GM23338 (cell line): ENCODE results near the gene NEIL3. TPM values are rescaled to one million over a fixed set of nuclear protein-coding genes. Genes with fewer than 3 reads are reported as not detected.

Experiments used
- ATAC-seq: fragments of 200-7000 bp; cut with Tn5 transposase; 3 replicates; pipeline ENCODE4 v1.9.1; 2020
- DNase-seq: peaks from one replicate; pipeline ENCODE4 v3.0.0-alpha.2; 2015; ENCODE audit warnings: low spot score
- H2AFZ ChIP-seq: fragments of 200-600 bp; sonication (generic); 2 replicates; pipeline ENCODE4 v1.8.0; 2016; ENCODE audit warnings: antibody characterized with exemption, mild to moderate bottlenecking, moderate library complexity
- H3F3A ChIP-seq: fragments of 200-600 bp; sonication (generic); replicated peaks from 2 replicates; pipeline ENCODE4 v1.8.0; 2017; ENCODE audit warnings: antibody characterized with exemption, mixed run types, low read depth
- H3K27ac ChIP-seq: fragments of 200-600 bp; sonication (generic); 2 replicates; pipeline ENCODE4 v1.6.1; 2016; ENCODE audit warnings: low read depth
- H3K27me3 ChIP-seq: fragments of 200-600 bp; sonication (generic); 2 replicates; pipeline ENCODE4 v1.8.0; 2016; ENCODE audit warnings: mild to moderate bottlenecking, mixed run types, moderate library complexity; ENCODE audit not compliant: insufficient read depth
- H3K36me3 ChIP-seq: fragments of 200-600 bp; sonication (generic); 2 replicates; pipeline ENCODE4 v1.8.0; 2016; ENCODE audit warnings: mild to moderate bottlenecking; ENCODE audit not compliant: insufficient read depth
- H3K4me1 ChIP-seq: fragments of 200-600 bp; sonication (generic); 2 replicates; pipeline ENCODE4 v1.8.0; 2016; ENCODE audit warnings: mild to moderate bottlenecking, moderate library complexity; ENCODE audit not compliant: insufficient read depth
- H3K4me2 ChIP-seq: fragments of 200-600 bp; sonication (generic); 2 replicates; pipeline ENCODE4 v1.7.1; 2017; ENCODE audit warnings: mixed run types
- H3K4me3 ChIP-seq: fragments of 200-600 bp; sonication (generic); 2 replicates; pipeline ENCODE4 v1.6.1; 2016; ENCODE audit warnings: mixed run types
- H3K79me2 ChIP-seq: fragments of 200-600 bp; sonication (generic); replicated peaks from 2 replicates; pipeline ENCODE4 v1.8.0; 2017; ENCODE audit warnings: mild to moderate bottlenecking; ENCODE audit not compliant: insufficient read depth
- H3K9me2 ChIP-seq: fragments of 200-600 bp; sonication (generic); 2 replicates; pipeline ENCODE4 v1.8.0; 2017; ENCODE audit not compliant: insufficient read depth
- H4K20me1 ChIP-seq: fragments of 200-600 bp; sonication (generic); replicated peaks from 2 replicates; pipeline ENCODE4 v1.8.0; 2017; ENCODE audit warnings: mild to moderate bottlenecking; ENCODE audit not compliant: insufficient read depth
- H3K27ac Mint-ChIP-seq: 2 replicates; pipeline ENCODE4 v1.8.0; 2020; ENCODE audit warnings: inconsistent platforms, mild to moderate bottlenecking, moderate library complexity, mixed read lengths
- H3K27me3 Mint-ChIP-seq: 3 replicates; pipeline ENCODE4 v1.8.0; 2022; ENCODE audit warnings: low read depth, mild to moderate bottlenecking, moderate library complexity, mixed read lengths, inconsistent platforms; ENCODE audit not compliant: insufficient read depth, poor library complexity
- H3K36me3 Mint-ChIP-seq: 3 replicates; pipeline ENCODE4 v1.8.0; 2021; ENCODE audit warnings: low read depth, mild to moderate bottlenecking, inconsistent platforms, moderate library complexity, mixed read lengths
- H3K4me1 Mint-ChIP-seq: 3 replicates; pipeline ENCODE4 v1.8.0; 2020; ENCODE audit warnings: mild to moderate bottlenecking, inconsistent platforms, mixed read lengths
- H3K4me3 Mint-ChIP-seq: 3 replicates; pipeline ENCODE4 v1.8.0; 2021; ENCODE audit warnings: moderate library complexity, mild to moderate bottlenecking, inconsistent platforms, mixed read lengths
- H3K9me3 Mint-ChIP-seq: 3 replicates; pipeline ENCODE4 v1.8.0; 2020; ENCODE audit warnings: moderate library complexity, mild to moderate bottlenecking, inconsistent platforms, mixed read lengths
- CREB1 ChIP-seq: fragments of 250-450 bp; sonication (Bioruptor Pico); IDR thresholded peaks from 2 replicates; pipeline ENCODE4 v1.5.0; 2020; ENCODE audit warnings: low read depth, mild to moderate bottlenecking, moderate library complexity
- CTCF ChIP-seq, 2 experiments: fragments of 200-600 bp in 1 of 2; sonication (generic) in 1 of 2; conservative IDR thresholded peaks; 2 replicates each; pipeline versions ENCODE4 v1.5.1 to v1.6.1; 2016 to 2017; ENCODE audit warnings: antibody characterized with exemption in 2 of 2, low read depth in 2 of 2, mild to moderate bottlenecking in 2 of 2, moderate library complexity in 1 of 2
- EZH2 ChIP-seq: fragments of 200-600 bp; sonication (generic); IDR thresholded peaks from one replicate; pipeline ENCODE4 v1.8.0; 2017; ENCODE audit warnings: antibody characterized with exemption, mild to moderate bottlenecking, low read depth; ENCODE audit not compliant: unreplicated experiment
- EZH2phosphoT487 ChIP-seq: fragments of 200-600 bp; sonication (generic); IDR thresholded peaks from one replicate; pipeline ENCODE4 v1.8.1; 2018; ENCODE audit warnings: antibody characterized with exemption; ENCODE audit not compliant: unreplicated experiment
- JUNB ChIP-seq: IDR thresholded peaks from one replicate; pipeline ENCODE4 v1.6.1; 2016; ENCODE audit warnings: antibody characterized with exemption; ENCODE audit not compliant: unreplicated experiment
- NANOG ChIP-seq: IDR thresholded peaks from 2 replicates; pipeline ENCODE4 v1.6.1; 2016; ENCODE audit warnings: antibody characterized with exemption, borderline replicate concordance
- REST ChIP-seq: IDR thresholded peaks from one replicate; pipeline ENCODE4 v1.6.1; 2018; ENCODE audit warnings: antibody characterized with exemption; ENCODE audit not compliant: unreplicated experiment
- STAT1 ChIP-seq: IDR thresholded peaks from one replicate; pipeline ENCODE4 v1.6.1; 2016; ENCODE audit warnings: antibody characterized with exemption; ENCODE audit not compliant: unreplicated experiment
- ZNF331 ChIP-seq: fragments of 250-450 bp; sonication (Bioruptor Pico); IDR thresholded peaks from 2 replicates; pipeline ENCODE4 v1.5.0; 2020; ENCODE audit warnings: low read depth, mild to moderate bottlenecking, moderate library complexity
- ZNF462 ChIP-seq: fragments of 250-450 bp; sonication (Bioruptor Pico); IDR thresholded peaks from 2 replicates; pipeline ENCODE4 v1.5.0; 2020; ENCODE audit warnings: mild to moderate bottlenecking, moderate library complexity
- polyA plus RNA-seq: library from polyadenylated mRNA; unstranded; fragments of >200 nt; fragmentation: Nextera tagmentation; extraction: Ambion mirVana; gene quantifications from 2 replicates; pipeline ENCODE4 v1.2.1, GENCODE V29; 2016
- total RNA-seq: library from RNA; depleted of rRNA; stranded (reverse); fragments of >200 nt; shearing (Covaris generic); gene quantifications from 2 replicates; pipeline ENCODE4 v1.2.3, GENCODE V29; 2014

The NEIL3 gene
- total and polyA plus RNA-seq, 2 experiments from 2014 or later: 11.8 to 15.4 TPM

- TF ChIP-seq ZNF462 (CRISPR knock-in tag) (no peak), CREB1 (CRISPR knock-in tag) (no peak), JUNB (no peak)
These were observed 13.7 kb downstream of the NEIL3 start (continued) for GRCh38 chr4:177323416-177323815.

GRCh38 chr4:177332119-177332518 is 22.4 kb downstream of the NEIL3 start:
- Histone ChIP-seq H3K36me3 (no peaks in the 10 kb centered on the region), H3K27ac (no peak overlapping the region), H2AFZ (no peak overlapping the region), H3K4me3 (no peak overlapping the region), H4K20me1 (0 out of 2 replicates have a peak, but pooled peaks cover 3% of the 10 kb centered on the region), H3K4me2 (no peak overlapping the region), H3K27me3 (no peaks in the 10 kb centered on the region), H3K79me2 (peaks cover 72% of the 10 kb centered on the region), H3K4me1 (no peaks in the 10 kb centered on the region), H3F3A (no peaks in the 10 kb centered on the region), H3K9me2 (no peaks in the 10 kb centered on the region)
- ATAC-seq: no peak
- H3K4me3 Mint-ChIP-seq: no peak overlapping the region
- peaks cover 58% of the 10 kb centered on the region for H3K36me3 Mint-ChIP-seq
- H3K9me3 Mint-ChIP-seq: peaks cover 26% of the 10 kb centered on the region
- DNase-seq: no peak
- no peak overlapping the region for H3K27ac Mint-ChIP-seq
- H3K4me1 Mint-ChIP-seq: no peaks in the 10 kb centered on the region
- no peaks in the 10 kb centered on the region for H3K27me3 Mint-ChIP-seq
- TF ChIP-seq EZH2phosphoT487 (no peak), NANOG (no peak), JUNB (no peak), EZH2 (no peak), STAT1 (no peak), CTCF (conservative IDR thresholded peaks at IDR 0.05; ENCODE audit: low read depth in 2 of 2) (no peak), ZNF331 (CRISPR knock-in tag) (no peak), REST (no peak)
